Measurements from ENCODE around the gene C1orf94. TPM values are rescaled to one million over a fixed set of nuclear protein-coding genes. Genes with fewer than 3 reads are reported as not detected.

Gene C1orf94
- total and polyA plus RNA-seq, 2 experiments from 2014 or later = not detected

DNA sequence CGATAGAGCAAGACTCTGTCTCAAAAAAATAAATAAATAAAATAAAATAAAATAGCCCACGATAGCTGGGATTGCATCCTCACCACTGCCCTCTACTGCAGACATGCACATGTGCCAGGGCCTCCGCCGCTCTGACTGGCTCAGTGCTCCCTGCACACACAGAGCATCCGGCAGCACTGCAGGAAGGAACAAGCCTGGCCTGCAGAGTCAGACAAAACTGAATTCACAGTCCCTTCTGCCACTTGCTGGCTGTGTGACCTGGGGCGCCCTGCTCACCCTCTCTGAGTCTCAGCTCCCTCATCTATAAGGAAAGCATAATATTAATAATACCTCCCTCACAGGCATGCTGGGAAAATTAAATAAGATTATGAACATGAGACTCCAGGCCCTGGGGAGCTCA is 47.1 kb upstream of the C1orf94 start:
- Histone ChIP-seq H3K36me3 (ENCODE audit: low read depth) (no peaks in the 10 kb centered on the region), H3K9me2 (ENCODE audit: insufficient read depth) (no peaks in the 10 kb centered on the region), H3K79me2 (ENCODE audit: insufficient read depth) (peaks cover 62% of the 10 kb centered on the region), H2AFZ (no peak overlapping the region), H3K9ac (no peak overlapping the region), H3K27ac (no peak overlapping the region), H3K9me3 (ENCODE audit: low read depth) (no peaks in the 10 kb centered on the region), H3K4me2 (ENCODE audit: unreplicated experiment) (no peak overlapping the region), H3K4me1 (ENCODE audit: insufficient read depth) (peaks cover 10% of the 10 kb centered on the region), H3F3A (ENCODE audit: insufficient read depth) (0 out of 2 replicates have a peak, but pooled peaks cover 6% of the 10 kb centered on the region), H4K20me1 (ENCODE audit: insufficient read depth) (no peaks in the 10 kb centered on the region; the same call in 1 of the 2 replicates), H3K4me3 (no peak overlapping the region), H3K27me3 (replicated peaks; ENCODE audit: insufficient read depth) (no peaks in the 10 kb centered on the region)
- no peak for DNase-seq
- in situ Hi-C loops (cut with MboI) = no loop called here
- 94 to 97% methylated on average over 6 of the region's 6 CpGs for WGBS, 2 experiments (ENCODE audit: low coverage in 1 of 2, low lambda C conversion rate in 2 of 2, missing lambda C conversion rate in 2 of 2)
- TF ChIP-seq EZH2phosphoT487 (IDR thresholded peaks at IDR 0.05; ENCODE audit: insufficient read depth, low read depth) = no peak
- no peak for TF ChIP-seq EZH2 (IDR thresholded peaks at IDR 0.05; ENCODE audit: insufficient read depth, poor library complexity, severe bottlenecking)

GRCh38 chr1:34130306-34130705 is 46.4 kb upstream of the C1orf94 start:
- 86 to 89% methylated on average over 5 of the region's 5 CpGs for WGBS, 2 experiments (ENCODE audit: low coverage in 1 of 2, low lambda C conversion rate in 2 of 2, missing lambda C conversion rate in 2 of 2)
- H3K79me2 ChIP-seq (ENCODE audit: insufficient read depth) = peaks cover 61% of the 10 kb centered on the region
- H3K9me2 ChIP-seq (ENCODE audit: insufficient read depth) = no peaks in the 10 kb centered on the region
- peaks cover 10% of the 10 kb centered on the region for H3K4me1 ChIP-seq (ENCODE audit: insufficient read depth)
- H2AFZ ChIP-seq = no peak overlapping the region
- no peak overlapping the region for H3K9ac ChIP-seq
- no peak for DNase-seq
- H3K9me3 ChIP-seq (ENCODE audit: low read depth) = no peaks in the 10 kb centered on the region
- TF ChIP-seq EZH2phosphoT487 (IDR thresholded peaks at IDR 0.05; ENCODE audit: insufficient read depth, low read depth) (no peak), EZH2 (IDR thresholded peaks at IDR 0.05; ENCODE audit: insufficient read depth, poor library complexity, severe bottlenecking) (no peak)
- H3K36me3 ChIP-seq (ENCODE audit: low read depth) = no peaks in the 10 kb centered on the region
- H3K27ac ChIP-seq = no peak overlapping the region
- H3K27me3 ChIP-seq (replicated peaks; ENCODE audit: insufficient read depth) = no peaks in the 10 kb centered on the region
- H3K4me2 ChIP-seq (ENCODE audit: unreplicated experiment) = no peak overlapping the region
- peaks cover 12% of the 10 kb centered on the region; the same call in 1 of the 2 replicates for H3F3A ChIP-seq (ENCODE audit: insufficient read depth)
- H4K20me1 ChIP-seq (ENCODE audit: insufficient read depth) = no peaks in the 10 kb centered on the region; the same call in 1 of the 2 replicates
- no peak overlapping the region for H3K4me3 ChIP-seq
- in situ Hi-C loops (cut with MboI) = no loop called here

DNA sequence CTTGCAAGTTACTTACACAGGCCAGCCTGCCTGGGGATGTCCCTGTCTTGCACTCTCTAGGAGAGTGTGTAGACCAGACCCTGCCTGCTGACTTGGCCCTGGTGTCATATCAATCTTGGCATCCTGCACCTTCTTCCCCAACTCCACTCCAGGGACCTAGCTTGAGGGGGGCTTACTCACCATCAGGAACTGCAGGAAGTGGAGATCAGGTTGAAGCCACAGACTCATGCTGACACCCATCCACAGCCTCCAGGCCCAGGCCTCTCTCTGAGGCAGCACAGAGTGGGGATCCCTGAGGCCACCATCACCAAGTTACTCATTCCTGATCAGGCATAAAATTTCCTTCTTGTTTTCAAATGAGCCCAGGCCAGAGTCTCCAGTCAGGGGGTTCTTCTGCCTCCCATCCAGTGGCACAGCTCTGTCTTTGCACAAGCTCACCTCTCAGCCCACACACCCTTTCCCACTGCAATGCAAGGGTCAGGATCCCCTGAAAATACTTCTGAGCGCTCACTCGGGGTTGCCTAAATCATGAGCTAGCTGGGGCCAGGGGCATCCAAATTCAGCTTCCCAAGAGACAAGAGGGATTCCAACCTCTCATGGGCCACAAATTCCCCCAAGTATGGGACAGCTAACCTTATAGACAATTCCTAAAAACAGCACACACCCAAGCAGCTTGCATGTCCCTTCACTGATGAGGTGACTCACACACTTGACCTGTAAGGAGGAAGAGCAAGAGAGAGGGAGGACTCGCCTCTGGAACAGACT is 45.1 kb upstream of the C1orf94 start:
- WGBS, 2 experiments (ENCODE audit: low coverage in 1 of 2, low lambda C conversion rate in 2 of 2, missing lambda C conversion rate in 2 of 2) = 88 to 93% methylated on average over 3 of the region's 3 CpGs
- no peak overlapping the region for H3K9ac ChIP-seq
- no peak overlapping the region for H2AFZ ChIP-seq
- no peaks in the 10 kb centered on the region; the same call in 1 of the 2 replicates for H4K20me1 ChIP-seq (ENCODE audit: insufficient read depth)
- peaks cover 62% of the 10 kb centered on the region for H3K79me2 ChIP-seq (ENCODE audit: insufficient read depth)
- no peaks in the 10 kb centered on the region for H3K9me3 ChIP-seq (ENCODE audit: low read depth)
- H3K36me3 ChIP-seq (ENCODE audit: low read depth) = no peaks in the 10 kb centered on the region
- no peak overlapping the region for H3K27ac ChIP-seq
- H3K27me3 ChIP-seq (replicated peaks; ENCODE audit: insufficient read depth) = no peaks in the 10 kb centered on the region
- TF ChIP-seq EZH2 (IDR thresholded peaks at IDR 0.05; ENCODE audit: insufficient read depth, poor library complexity, severe bottlenecking) (no peak), EZH2phosphoT487 (IDR thresholded peaks at IDR 0.05; ENCODE audit: insufficient read depth, low read depth) (no peak)
- H3K9me2 ChIP-seq (ENCODE audit: insufficient read depth) = no peaks in the 10 kb centered on the region
- peaks cover 10% of the 10 kb centered on the region for H3K4me1 ChIP-seq (ENCODE audit: insufficient read depth)
- H3K4me2 ChIP-seq (ENCODE audit: unreplicated experiment) = no peak overlapping the region
- H3F3A ChIP-seq (ENCODE audit: insufficient read depth) = peaks cover 12% of the 10 kb centered on the region; the same call in 1 of the 2 replicates
- DNase-seq = peak; percentile 41
- in situ Hi-C loops (cut with MboI) = no loop called here
- H3K4me3 ChIP-seq = no peak overlapping the region

GRCh38 chr1:34132161-34132420 is 44.6 kb upstream of the C1orf94 start:
- no peaks in the 10 kb centered on the region for H3K27me3 ChIP-seq (replicated peaks; ENCODE audit: insufficient read depth)
- H3K27ac ChIP-seq = no peak overlapping the region
- H3K79me2 ChIP-seq (ENCODE audit: insufficient read depth) = peaks cover 67% of the 10 kb centered on the region
- in situ Hi-C loops (cut with MboI) = no loop called here
- DNase-seq = no peak
- no peak overlapping the region for H3K4me3 ChIP-seq
- H3K9ac ChIP-seq = no peak overlapping the region
- WGBS, 2 experiments (ENCODE audit: low coverage in 1 of 2, low lambda C conversion rate in 2 of 2, missing lambda C conversion rate in 2 of 2) = 91 to 98% methylated on average over 4 of the region's 4 CpGs
- H4K20me1 ChIP-seq (ENCODE audit: insufficient read depth) = no peaks in the 10 kb centered on the region; the same call in 1 of the 2 replicates
- peaks cover 10% of the 10 kb centered on the region for H3K4me1 ChIP-seq (ENCODE audit: insufficient read depth)
- no peak overlapping the region for H2AFZ ChIP-seq
- TF ChIP-seq EZH2 (IDR thresholded peaks at IDR 0.05; ENCODE audit: insufficient read depth, poor library complexity, severe bottlenecking) (no peak), EZH2phosphoT487 (IDR thresholded peaks at IDR 0.05; ENCODE audit: insufficient read depth, low read depth) (no peak)
- H3K9me2 ChIP-seq (ENCODE audit: insufficient read depth) = no peaks in the 10 kb centered on the region
- H3F3A ChIP-seq (ENCODE audit: insufficient read depth) = peaks cover 12% of the 10 kb centered on the region; the same call in 1 of the 2 replicates
- no peak overlapping the region for H3K4me2 ChIP-seq (ENCODE audit: unreplicated experiment)
- H3K36me3 ChIP-seq (ENCODE audit: low read depth) = no peaks in the 10 kb centered on the region
- H3K9me3 ChIP-seq (ENCODE audit: low read depth) = no peaks in the 10 kb centered on the region

All from GM23248 (cell line).